SKM-1 treated with dmso at 0.1 percent for 144 hours (cell line): ENCODE results near the gene NCF4.

Experiments
- DNase-seq: peaks from one replicate; lab custom pipeline; 2025; ENCODE audit not compliant: unreplicated experiment; lab: John Stamatoyannopoulos, UW

NCF4 gene

GRCh38 chr22:36835903-36836302 lies 24.9 kb upstream of the NCF4 start:
- DNase-seq = no peak

GRCh38 chr22:36838119-36839030 lies 22.4 kb upstream of the NCF4 start:
- no peak for DNase-seq

GRCh38 chr22:36839356-36840073 lies 21.3 kb upstream of the NCF4 start:
- DNase-seq = no peak

GRCh38 chr22:36840106-36840505 lies 20.7 kb upstream of the NCF4 start:
- DNase-seq = no peak

- DNase-seq = no peak
Observed at GRCh38 chr22:36846271-36846670, 14.5 kb upstream of the NCF4 start.

- no peak for DNase-seq
Observed at GRCh38 chr22:36846949-36847348, 13.9 kb upstream of the NCF4 start.

- no peak for DNase-seq
Observed at GRCh38 chr22:36850056-36850455, 10.8 kb upstream of the NCF4 start.

GRCh38 chr22:36850682-36851081 lies 10.1 kb upstream of the NCF4 start:
- no peak for DNase-seq

- DNase-seq = no peak
Observed at GRCh38 chr22:36852056-36852973, 8.5 kb upstream of the NCF4 start.

GRCh38 chr22:36853407-36854099 lies 7.3 kb upstream of the NCF4 start:
- DNase-seq = peak; percentile 51

GRCh38 chr22:36855478-36855877 lies 5.3 kb upstream of the NCF4 start:
- no peak for DNase-seq

GRCh38 chr22:36856121-36856791 lies 4.5 kb upstream of the NCF4 start:
- DNase-seq = peak; percentile 90

GRCh38 chr22:36856792-36857135 lies 4.0 kb upstream of the NCF4 start:
- DNase-seq = no peak

GRCh38 chr22:36858156-36858555 lies 2.6 kb upstream of the NCF4 start:
- DNase-seq = no peak

GRCh38 chr22:36858966-36859365 lies 1.8 kb upstream of the NCF4 start:
- DNase-seq = no peak

- DNase-seq = no peak
Observed at GRCh38 chr22:36860017-36860416, 789 bp upstream of the NCF4 start.

GRCh38 chr22:36860438-36860820 lies 377 bp upstream of the NCF4 start:
- no peak for DNase-seq

GRCh38 chr22:36862251-36863242 lies 1.7 kb downstream of the NCF4 start:
- DNase-seq = peak; percentile 85

- no peak for DNase-seq
Observed at GRCh38 chr22:36863281-36863680, 2.5 kb downstream of the NCF4 start.
